T follicular helper cell (primary cell): Measurements from ENCODE around the gene COPS4.
A peak's percentile ranks its signal among the peaks of the same experiment; 100 is the strongest.
"Not testable (repeated sequence)": the region's sequence is repeated elsewhere in the genome, so short reads cannot be mapped to it uniquely, and the experiment has no call there.

ENCODE experiments used
- DNase-seq: peaks from one replicate; pipeline ENCODE4 v3.0.0-alpha.2; 2020; ENCODE audit warnings: low read depth

The COPS4 gene

DNA sequence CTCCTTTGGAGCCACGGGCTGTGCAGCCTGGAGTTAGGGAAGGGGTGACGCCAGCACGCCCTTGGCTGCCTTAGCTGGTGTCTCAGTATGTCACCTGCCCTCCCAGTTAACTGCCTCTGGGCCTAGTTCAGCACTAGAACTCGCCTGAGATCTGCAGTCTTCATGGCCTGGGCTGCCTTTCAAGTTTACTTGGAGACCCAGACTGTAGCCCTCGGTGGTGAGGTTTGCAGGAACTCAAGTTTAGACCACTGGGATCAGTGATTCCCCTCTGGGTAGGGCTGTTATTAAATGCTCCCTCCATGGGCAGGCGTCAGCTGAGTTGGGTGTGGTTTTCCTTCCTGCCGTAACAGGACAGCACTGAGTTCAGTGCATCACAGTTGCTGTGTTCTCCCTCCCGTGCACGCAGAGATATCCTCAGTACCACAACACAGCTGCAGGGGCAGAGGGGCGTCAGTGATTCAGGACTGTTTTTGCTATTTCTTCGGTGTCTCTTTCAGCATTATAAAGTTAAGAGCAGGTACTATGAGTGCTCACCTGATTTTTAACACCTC, 49.0 kb downstream of the COPS4 start:
- DNase-seq: peak; percentile 55

GRCh38 chr4:83084956-83085355, 50.0 kb downstream of the COPS4 start:
- DNase-seq: not testable (repeated sequence)

DNA sequence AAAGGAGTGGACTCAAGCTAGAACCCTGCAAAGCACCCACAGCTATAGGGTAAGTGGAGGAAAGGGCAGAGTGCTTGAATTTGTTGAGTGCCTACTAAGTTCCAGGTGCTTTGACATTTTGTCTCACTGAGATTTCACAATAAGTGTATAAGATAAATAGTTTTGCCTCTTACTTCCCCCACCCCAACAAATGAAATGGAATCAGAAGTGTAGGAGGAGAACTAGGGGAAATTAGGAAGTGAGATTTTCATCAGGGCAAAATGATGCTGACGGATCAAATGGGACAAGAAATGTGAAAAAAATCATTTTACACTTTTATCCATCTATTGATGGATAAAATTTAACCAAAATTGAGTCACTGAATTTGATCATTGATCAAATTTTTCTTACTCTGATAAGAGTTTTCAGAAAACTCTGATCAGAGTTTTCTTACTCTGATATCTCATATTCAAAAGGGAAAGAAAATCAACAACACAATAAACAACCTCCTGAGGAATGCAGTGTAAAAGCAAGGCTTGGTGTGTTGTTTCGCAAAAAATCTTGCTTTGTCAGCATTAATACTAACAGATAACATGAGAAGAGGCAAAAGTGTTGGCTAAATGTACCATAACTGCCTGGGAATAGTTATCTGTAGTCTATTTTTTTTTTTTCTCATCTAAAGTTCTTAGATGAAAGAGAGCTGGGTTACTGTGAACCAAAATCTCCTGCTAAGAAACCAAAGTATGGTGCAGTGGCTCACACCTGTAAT, 54.6 kb downstream of the COPS4 start:
- no peak for DNase-seq

DNA sequence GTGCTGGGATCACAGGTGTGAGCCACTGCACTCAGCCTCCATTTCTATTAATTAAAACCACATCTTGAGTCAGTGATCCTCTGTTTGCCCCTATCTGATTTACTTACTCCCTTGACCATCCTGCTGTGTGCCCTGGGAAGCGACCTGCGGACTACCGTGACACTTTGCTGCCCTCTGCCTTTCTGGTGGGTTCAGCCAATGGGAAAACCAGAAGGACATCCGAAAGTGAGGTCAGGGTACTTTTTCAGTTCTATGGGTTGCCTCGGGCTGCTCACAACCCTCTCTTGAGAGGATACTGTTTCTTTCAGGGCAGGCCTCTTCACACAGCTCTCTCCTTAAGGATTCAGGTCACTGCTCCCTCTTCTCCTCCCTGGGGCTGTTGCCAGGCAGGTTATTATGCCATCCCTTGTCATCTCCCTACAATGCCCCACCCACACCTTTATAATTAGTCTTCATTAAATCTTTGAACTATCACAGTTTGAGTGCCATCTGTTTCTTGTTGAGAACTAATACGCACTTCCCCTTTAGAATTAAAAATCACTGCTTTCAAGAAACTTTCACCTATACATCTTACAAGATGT, 58.2 kb downstream of the COPS4 start:
- no peak for DNase-seq

- DNase-seq: no peak
Measured at GRCh38 chr4:83096397-83096796, 61.4 kb downstream of the COPS4 start.

DNA sequence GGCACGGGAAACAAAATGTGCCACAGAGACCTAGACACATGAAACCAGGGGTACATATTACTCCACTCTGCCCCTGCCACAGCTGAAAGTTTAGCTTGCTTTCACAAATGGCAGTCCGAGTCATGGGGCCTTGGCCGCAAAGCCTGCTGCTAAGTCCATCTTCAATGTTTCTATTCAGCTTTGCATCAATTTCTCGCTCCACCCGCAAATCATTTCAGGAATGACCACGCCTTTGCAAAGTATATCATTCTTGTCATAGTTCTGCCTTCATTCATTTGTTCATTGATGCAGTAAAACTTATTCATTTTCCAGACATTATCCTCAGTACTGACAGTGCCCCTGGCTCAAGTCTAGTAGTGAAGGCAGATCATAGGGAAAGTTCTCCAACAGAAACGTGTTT, 70.0 kb downstream of the COPS4 start:
- DNase-seq: no peak

GRCh38 chr4:83107631-83108030, 72.6 kb downstream of the COPS4 start:
- DNase-seq: no peak

DNA sequence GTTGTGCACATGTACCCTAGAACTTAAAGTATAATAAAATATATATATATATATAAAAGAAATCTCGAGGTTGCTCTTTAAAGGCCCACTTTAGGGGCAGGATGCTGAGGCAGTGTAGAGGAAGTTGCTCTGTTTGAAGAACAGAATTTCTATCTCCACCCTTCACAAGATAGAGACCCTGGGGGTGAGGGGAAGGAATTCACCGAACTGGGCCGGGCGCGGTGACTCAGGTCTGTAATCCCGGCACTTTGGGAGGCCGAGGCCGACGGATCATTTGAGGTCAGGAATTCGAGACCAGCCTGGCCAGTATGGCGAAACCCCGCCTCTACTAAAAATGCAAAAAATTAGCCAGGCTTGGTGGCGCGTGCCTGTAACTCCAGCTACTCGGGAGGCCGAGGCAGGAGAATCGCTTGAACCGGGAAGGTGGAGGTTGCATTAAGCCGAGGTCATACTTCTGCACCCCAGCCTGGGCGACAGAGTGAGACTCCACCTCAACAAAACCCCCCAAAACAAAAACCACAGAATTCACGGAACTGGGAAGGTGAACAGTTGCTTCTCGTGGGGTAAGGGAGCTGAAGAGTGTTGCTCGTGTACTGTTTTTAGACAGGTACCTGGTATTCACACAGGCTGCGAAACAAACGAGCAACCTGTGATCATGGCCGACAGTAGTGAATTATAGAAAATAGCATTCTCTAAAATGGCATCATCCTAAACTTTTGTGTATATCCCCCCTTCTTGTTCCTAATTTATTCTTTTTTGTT, 73.3 kb downstream of the COPS4 start:
- no peak for DNase-seq

GRCh38 chr4:83109480-83110222, 74.7 kb downstream of the COPS4 start:
- DNase-seq: peak; percentile 24

DNA sequence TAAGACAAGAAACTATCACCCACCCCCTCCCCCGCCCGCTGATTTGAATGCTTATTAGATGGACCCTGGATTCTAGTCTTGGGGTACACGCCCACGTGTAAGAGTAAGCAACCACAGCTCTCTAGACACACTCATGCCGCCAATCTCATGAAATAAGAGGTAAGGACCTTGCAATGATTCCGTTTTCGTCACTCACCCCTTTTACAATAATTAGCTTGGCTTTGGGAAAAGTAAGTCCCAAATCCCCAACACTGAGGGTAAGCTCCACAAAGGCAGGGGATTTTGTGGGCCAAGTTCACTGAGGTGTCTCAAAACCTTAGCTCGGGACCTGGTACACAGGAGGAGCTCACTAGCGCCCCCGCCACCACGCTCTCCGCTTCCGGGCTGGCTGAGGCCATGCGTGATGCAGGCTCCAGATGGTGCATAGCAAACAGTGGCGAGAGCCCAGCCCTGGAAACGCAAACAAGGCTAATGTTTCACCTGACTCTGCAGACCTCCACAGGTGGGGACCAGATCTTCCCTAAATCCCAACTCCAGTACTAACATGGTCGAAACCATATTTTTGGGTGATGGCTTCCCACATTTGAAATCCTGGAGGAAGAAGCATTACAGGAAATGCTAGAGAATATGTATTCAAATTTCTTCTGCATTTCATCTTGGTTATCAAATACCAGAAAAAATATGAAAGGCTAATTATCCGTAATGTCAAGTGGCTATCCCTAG, 75.4 kb downstream of the COPS4 start:
- peak; percentile 81 for DNase-seq

- DNase-seq: no peak
Measured at GRCh38 chr4:83110970-83111750, 76.2 kb downstream of the COPS4 start.

GRCh38 chr4:83111751-83112141, 76.8 kb downstream of the COPS4 start:
- not testable (repeated sequence) for DNase-seq

DNA sequence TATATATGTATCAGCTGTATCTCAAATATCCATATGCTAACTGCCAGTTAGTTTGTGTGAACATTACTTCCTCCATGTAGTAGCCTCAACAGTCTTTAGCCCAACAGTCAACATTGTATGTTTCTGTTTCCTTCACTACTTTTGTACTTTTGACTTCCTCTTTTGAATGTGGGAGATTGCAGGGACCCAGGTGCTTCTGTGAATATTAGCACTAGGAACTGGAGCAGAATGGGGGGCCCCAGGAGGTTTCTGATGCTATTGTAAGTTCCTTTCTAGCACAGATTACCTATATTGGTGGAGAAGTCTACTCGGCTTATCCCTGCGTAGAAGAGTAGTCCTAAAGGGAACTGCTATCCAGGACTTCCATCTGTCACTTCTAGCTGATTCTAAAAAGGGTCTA, 77.2 kb downstream of the COPS4 start:
- no peak for DNase-seq

DNA sequence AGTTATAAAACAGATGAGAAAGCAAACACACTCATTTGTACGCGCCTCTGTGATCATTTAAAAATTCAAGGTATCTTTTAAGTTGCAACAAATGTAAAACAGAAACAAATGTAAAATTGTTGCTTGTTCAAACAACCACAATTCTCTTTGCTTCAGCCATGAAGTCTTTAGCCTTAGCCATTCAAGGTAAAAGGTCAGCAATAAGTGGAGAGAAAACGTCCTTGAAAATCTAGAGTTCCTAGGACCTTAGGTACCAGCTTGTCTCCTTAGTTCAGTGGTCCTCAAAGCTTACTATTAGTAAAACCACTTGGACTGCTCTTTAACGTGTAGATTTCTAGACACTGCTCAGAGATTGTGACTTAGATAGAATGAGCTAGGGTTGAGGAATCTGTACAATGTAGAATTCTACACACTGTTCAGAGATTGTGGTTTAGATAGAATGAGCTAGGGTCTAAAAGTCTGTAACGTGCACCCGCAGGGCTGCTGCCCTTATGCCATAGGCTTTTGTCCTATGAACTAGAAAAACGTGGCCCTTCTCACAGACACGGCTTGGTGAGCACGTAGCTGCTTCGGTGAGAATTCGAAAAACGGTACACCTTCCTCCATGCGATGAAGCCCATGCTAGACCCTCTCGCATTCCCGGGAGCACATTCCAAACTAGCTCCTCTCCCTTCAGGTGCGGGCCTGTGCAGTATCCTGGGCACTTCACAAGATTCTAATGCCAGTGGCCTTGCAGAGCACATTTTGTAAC, 77.9 kb downstream of the COPS4 start:
- DNase-seq: no peak

GRCh38 chr4:83113429-83113786, 78.4 kb downstream of the COPS4 start:
- DNase-seq: no peak

GRCh38 chr4:83114576-83114975, 79.6 kb downstream of the COPS4 start, which contains the start of gene PLAC8:
Gene PLAC8 (minus strand): TSS chr4:83114729. CDS start chr4:83107921, 6,808 bp downstream.
- DNase-seq: peak; percentile 44

GRCh38 chr4:83115000-83115399, 80.0 kb downstream of the COPS4 start:
- no peak for DNase-seq

DNA sequence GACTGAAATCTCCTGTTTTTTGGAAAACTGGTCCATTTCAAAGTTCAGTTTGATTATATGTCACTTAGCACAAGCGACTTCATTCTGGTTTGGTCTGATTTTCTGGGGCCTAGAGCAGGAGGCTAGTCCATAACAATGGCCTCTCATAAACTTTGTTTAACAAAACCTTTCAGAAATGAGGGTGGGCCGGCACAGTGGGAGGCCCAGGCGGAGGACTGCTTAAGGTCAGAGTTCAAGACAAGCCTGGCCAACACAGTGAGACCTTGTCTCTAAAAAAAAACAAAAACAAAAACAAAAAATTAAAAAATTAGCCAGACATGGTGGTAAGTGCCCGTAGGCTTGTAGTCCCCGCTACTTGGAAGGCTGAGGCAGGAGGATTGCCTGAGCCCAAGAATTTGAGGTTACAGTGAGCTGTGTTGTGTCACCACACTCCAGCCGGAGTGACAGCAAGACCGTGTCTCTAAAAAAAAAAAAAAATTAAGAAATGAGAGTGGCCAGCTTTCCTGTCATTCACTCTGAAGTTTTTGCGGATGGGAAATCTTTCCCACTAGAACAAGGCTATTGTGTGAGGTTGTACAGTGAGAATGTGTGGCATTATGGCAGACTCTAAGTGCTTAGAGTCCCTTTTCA, 80.8 kb downstream of the COPS4 start:
- DNase-seq: no peak

GRCh38 chr4:83118869-83119268, 83.9 kb downstream of the COPS4 start:
- DNase-seq: no peak
